COR-L47 (cell line): Measurements from ENCODE around the gene ERP44.
"Not testable (repeated sequence)": the region's sequence is repeated elsewhere in the genome, so short reads cannot be mapped to it uniquely, and the experiment has no call there.

Experiments used
- DNase-seq: peaks from one replicate; lab custom pipeline; 2025; lab: John Stamatoyannopoulos, UW

The ERP44 gene

DNA sequence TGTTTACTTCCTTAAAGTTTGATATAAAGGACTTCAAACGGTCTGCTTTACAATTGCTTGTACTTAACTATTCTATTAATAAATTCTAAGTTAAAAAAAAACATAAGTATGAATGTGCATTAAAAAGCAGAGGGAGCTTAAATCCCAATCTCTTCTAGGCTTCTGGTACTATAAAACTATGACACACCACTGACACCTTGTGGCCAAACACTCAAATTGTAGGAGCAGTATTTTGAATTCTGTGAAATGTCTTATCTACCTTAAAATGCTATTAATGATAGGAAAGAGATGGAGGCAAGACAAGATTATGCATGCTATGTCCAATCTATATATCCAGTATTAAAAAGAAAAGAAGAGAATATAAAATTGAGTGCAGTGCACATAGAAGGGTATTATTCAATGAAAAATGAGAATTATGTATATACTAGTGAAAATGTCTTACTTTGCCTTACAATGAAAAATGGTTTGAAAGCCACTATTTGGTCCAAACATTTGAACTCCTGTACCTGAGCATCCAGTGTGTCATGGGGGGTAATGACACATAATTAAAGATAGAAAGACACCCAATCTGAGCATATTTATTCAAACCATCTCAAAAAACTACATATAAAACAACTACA lies 87.6 kb downstream of the ERP44 start:
- DNase-seq, result peak; percentile 2

DNA sequence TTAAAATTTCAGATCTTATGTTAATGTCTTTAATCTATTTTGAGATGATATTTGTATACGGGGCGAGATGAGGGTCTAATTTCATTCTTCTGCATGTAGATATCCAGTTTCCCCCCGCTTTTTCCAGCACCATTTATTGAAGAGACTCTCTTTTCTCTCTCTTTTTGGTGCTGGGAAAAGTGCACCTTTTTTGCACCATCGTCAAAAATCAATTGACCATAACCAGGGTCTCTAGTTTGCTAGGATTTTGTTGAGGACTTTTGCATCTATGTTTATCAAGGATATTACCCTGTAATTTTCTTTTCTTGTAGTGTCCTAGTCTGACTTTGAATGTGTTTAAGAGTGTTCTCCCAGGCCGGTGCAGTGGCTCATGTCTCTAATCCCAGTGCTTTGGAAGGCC lies 99.0 kb downstream of the ERP44 start:
- DNase-seq, result no peak

- DNase-seq, result no peak
These were observed 99.9 kb downstream of the ERP44 start for GRCh38 chr9:99998866-99999265.

- no peak for DNase-seq
These were observed 100.5 kb downstream of the ERP44 start for GRCh38 chr9:99998266-99998665.

DNA sequence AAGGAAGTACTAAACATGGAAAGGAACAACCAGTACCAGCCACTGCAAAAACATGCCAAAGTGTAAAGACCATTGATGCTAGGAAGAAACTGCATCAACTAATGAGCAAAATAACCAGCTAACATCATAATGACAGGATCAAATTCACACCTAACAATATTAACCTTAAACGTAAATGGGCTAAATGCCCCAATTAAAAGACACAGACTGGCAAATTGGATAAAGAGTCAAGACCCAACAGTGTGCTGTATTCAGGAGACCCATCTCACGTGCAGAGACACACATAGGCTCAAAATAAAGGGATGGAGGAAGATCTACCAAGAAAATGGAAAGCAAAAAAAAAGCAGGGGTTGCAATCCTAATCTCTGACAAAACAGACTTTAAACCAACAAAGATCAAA lies 108.3 kb downstream of the ERP44 start:
- not testable (repeated sequence) for DNase-seq

GRCh38 chr9:99986642-99987041 lies 112.2 kb downstream of the ERP44 start:
- peak; percentile 65 for DNase-seq

- no peak for DNase-seq
These were observed 118.2 kb downstream of the ERP44 start for GRCh38 chr9:99980598-99980997.

- no peak for DNase-seq
These were observed 120.6 kb downstream of the ERP44 start for GRCh38 chr9:99978221-99978620.

DNA sequence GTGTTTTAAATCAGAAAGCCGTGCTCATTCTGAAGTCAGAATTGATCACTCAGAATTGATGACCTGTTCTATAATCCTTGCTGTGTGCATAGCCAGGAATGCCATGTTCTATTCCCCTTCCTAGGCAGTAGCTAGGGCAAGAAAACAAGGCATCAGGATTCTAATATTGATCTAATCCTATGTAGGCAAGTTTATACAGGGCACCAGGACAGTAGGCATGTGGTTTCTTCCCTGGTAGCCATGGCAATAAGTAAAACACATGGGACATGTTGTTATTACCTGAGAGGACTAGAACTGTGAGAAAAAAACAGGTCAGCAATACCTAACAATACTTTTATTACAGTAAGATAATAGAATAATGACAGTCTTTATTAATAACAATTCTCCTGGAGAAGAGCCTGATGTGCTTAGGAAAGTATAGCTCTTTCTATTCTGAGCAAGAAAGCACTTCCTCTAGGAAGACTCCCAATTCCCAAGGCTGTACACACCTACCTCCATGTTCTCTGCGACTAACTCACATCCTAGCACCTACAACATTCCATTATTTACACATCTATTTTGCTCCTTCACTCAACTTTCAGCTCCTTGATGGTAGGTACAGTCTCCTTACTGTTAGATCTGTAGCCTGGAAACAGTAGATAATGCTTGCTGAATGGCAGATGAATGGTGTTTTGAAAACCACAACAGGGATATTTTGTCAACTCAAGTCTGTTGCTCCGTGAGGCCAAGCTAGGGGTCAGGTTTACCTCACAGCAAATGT lies 121.6 kb downstream of the ERP44 start:
- no peak for DNase-seq

DNA sequence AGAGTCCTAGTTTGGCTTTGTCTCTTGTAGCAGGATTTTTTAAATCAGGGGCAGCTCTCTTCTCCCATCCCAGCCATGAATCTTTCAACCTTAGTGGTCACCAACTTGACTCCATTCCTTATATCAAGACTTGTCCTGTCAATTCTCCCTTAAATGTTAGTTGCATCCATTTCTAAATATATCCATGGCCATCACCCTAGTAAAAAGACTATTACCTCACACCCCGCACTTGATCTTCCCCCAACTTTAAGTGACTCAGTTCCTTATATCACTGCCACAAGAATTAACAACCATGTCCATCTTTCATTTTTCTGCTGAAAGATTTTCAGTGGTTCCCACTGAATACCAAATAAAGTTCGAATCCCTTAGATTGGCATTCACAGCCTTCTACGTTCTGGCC lies 125.3 kb downstream of the ERP44 start:
- DNase-seq, result no peak

DNA sequence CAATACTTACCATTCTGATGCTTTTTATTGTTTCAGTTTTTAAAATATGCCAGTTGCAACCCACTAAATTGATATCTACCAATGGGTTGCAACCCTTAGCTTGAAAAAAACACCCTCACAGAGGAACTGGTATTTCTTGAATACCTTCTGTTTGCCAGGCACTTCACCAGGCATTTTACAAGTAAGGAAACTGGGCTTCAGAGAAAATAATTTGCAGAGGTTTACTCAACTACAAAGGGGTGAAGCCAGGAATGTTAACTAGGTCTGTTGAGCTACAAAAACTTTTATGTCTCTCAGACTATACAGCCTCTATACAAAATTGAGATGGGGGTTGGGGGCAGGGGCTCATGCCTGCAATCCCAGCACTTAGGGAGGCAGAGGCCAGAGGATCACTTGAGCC lies 127.4 kb downstream of the ERP44 start:
- DNase-seq, result no peak

- DNase-seq, result no peak
These were observed 128.3 kb downstream of the ERP44 start for GRCh38 chr9:99970481-99970880.

GRCh38 chr9:99967457-99967856 lies 131.3 kb downstream of the ERP44 start:
- no peak for DNase-seq

DNA sequence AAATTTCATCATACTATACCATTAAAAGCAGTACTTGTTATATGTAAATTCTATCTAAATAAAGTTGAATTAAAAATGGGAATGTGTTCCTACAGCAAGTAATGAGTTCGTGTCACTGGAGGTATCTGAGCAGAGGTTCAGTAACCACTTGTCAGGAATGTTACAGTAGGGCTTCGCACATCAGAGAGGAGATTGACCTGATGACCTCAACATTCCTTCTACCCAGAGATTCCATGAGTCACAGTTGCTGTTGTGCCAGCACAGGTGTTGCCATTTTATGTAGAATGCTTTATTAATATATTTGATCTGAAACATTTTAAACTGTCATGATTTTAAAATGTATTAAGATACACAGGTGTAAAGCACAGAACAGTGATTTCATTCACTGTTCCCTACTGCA lies 132.1 kb downstream of the ERP44 start:
- no peak for DNase-seq

- no peak for DNase-seq
These were observed 132.8 kb downstream of the ERP44 start for GRCh38 chr9:99966001-99966400.

DNA sequence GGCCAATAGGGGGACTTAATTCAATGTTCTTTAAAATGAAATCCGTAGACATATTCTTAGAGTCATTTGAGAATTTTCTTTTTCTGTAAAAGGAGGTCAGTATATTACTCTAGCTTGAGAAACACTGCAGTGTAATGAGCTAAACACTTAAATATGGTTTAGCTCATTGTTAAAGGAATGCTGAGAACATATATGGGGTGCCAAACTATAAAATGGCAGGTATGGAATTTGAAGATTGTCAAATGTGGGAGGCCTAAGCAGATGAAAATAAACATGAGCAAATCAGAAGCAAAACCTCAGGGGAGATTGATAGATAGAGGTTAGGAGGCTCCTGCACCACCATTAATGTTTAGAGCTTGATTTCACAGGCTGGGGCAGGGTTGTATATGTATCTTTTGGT lies 134.5 kb downstream of the ERP44 start:
- no peak for DNase-seq

DNA sequence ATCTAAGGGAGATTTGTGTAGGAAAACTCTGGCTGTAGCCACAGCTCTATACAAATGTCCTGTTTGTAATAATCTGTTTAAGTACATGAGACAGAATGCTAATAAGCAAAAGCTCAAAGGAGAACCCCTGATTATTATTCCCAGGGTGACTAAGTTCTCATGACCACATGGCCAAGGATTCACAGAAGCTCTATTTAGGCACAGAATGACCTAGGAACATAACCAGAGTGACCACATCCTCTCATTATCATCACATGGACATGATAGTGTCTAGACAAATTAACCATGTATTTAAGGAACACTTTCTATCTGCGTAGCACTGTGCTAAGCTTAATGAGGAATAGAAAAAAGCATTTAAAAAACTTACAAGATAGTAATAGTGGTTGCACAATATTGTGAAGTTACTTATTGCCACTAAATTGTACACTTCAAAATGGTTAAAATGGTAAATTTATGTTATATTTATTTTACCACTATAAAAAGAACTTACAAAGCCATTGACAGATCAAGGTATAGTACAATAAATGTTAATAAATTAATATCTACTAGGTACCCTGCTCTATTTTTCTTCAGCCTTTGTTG lies 136.0 kb downstream of the ERP44 start:
- DNase-seq, result no peak

DNA sequence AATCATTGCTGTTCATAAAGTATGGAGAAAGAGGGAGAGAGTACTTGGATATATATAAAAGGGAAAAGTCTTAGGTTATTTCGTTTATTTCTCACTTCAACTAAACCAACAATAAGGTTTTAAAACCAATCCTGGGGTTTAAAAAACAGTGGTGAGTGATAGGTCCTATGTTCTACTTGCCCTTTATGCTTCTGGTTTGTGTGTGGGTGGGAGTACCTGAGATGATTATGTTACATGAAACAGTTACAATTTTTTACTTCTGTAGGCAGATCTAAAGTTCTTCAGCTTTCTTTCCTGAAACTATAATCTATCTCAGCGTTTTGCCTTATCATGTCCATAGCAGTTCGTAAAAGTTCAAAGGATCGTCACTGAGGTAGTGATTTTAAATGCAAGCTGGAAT lies 143.2 kb downstream of the ERP44 start:
- DNase-seq, result no peak

GRCh38 chr9:99954819-99955218 lies 144.0 kb downstream of the ERP44 start:
- no peak for DNase-seq

- no peak for DNase-seq
These were observed 144.8 kb downstream of the ERP44 start for GRCh38 chr9:99953861-99954507.

GRCh38 chr9:99948896-99949295 lies 149.9 kb downstream of the ERP44 start:
- peak; percentile 28 for DNase-seq

- DNase-seq, result no peak
These were observed 150.3 kb downstream of the ERP44 start for GRCh38 chr9:99948482-99948881.

DNA sequence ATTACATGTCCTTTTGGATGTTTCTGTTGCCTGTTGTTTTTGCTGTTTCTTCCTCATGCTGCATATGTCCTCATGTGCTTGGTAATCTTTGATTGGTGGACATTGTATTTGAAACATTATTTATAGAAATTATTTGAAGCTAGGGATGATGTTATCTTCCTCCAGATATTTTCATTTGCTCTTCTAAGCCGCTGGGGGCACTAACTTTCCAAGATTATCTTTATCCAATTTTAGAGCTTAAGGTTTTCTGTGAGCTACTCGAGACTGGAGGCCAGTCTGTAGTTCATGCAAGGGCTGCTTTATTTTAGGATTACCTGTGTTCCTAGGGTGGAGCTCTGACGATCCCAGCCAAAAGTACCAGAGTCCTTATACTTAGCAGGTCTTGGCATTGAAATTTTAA lies 151.4 kb downstream of the ERP44 start:
- no peak for DNase-seq
